Hematopoietic multipotent progenitor cell treated with erythropoietin and hydrocortisone succinate and interleukin-3 and kit ligand, for 17 days (in vitro differentiated cells): ENCODE results near the gene COL25A1.
"Not testable (repeated sequence)": the region's sequence is repeated elsewhere in the genome, so short reads cannot be mapped to it uniquely, and the experiment has no call there.

ENCODE experiments used
- DNase-seq: peaks from one replicate; pipeline ENCODE4 v3.0.0-alpha.2; 2015; ENCODE audit warnings: low spot score

Gene COL25A1

GRCh38 chr4:109166586-109166985, 135.9 kb downstream of the COL25A1 start:
- DNase-seq = no peak

DNA sequence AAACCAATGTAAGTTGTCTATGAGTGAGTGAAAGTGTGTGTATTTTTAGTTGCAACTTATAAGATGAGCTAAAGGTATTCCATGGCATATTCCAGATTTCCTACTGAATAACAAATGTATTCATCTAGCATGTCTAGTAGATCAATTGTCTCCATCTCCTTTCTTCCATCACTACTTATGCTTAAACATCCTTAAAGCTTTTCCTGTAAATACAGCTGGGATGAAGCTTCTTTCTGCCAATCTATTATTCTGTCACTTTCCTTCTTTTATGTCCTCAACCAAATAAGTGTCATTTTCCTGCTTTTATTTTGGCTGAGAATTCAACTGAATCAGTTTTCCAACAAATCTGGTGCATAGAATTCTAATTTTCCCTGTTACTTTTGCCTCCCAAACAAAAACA, 136.3 kb downstream of the COL25A1 start:
- DNase-seq = no peak

GRCh38 chr4:109164011-109164410, 138.4 kb downstream of the COL25A1 start:
- DNase-seq = no peak

DNA sequence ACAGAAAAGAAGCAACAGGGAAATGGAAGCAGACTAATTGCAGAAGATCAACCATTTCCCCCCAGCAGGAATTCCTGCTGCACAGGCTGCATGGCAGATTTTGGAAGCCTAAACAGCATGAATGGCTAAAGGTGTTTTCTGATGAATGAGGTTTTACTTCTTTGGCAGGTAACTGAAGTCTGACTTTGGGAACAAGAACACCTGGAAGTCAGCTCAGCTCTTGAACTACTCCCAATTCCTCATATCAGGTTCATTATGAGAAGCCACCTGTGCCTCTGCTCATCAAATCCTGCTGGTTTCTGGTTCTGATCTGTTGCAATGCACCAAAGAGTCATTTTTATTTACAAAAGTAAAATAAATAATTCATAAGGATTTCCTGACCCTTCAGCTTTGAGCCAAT, 139.0 kb downstream of the COL25A1 start:
- DNase-seq = no peak

DNA sequence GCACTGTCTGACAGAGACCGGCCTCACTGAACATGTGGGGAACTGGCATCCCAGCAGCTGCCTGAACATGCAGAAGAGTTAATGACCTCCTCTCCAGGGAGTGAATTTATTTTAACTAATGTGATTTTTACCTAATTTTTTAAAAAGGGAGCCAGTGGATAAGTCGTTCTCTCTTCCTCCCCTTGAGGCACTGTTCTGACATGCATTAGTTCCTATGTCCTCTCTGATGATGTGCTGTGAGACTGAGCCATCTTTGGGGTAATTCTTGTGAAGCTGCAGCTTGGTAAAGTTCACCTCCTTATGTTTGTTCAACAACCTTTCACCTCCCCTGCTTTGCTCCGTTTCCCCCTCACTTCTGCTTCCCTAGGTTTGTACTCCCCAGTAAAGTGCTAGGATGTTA, 139.7 kb downstream of the COL25A1 start:
- no peak for DNase-seq

DNA sequence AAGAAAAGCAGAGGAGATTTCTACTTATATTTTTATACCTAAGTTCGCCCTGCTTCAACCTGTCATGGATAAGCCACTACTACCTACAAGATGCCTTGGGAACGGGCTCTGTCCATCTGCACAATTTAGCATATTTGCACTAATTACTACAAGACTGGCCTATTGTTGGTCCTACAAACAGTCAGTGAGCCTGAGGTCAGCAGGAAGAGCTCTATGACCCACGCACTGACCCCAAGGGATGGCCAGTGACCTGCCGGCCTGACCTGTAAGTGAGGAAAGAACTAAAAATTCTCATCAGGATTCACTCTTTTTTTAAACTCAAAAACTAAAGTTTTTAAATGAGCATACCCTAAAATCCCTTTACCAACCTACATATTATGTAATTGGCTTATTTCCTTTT, 142.0 kb downstream of the COL25A1 start:
- no peak for DNase-seq

- no peak for DNase-seq
Observed at GRCh38 chr4:109157696-109158095, 144.8 kb downstream of the COL25A1 start.

DNA sequence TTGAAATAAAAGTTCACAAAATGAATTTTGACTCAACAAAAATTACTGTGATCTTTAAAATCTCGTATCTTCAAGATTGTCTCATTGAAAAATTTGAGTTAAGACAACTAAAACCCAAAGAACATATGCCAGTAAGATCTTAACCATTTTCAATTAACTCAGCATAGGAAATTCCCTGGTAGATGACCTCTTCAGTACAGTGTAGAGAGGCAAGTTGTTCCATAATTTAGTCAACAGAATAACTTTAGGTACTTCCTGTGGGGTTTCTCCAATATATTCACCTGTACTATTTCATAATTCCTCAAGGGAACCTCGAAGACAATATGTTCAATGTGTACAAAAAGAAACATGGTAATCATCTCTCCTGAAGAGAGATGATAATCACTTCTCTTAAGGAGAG, 145.3 kb downstream of the COL25A1 start:
- DNase-seq = no peak

- no peak for DNase-seq
Observed at GRCh38 chr4:109156356-109156755, 146.1 kb downstream of the COL25A1 start.

- no peak for DNase-seq
Observed at GRCh38 chr4:109155682-109156283, 146.7 kb downstream of the COL25A1 start.

DNA sequence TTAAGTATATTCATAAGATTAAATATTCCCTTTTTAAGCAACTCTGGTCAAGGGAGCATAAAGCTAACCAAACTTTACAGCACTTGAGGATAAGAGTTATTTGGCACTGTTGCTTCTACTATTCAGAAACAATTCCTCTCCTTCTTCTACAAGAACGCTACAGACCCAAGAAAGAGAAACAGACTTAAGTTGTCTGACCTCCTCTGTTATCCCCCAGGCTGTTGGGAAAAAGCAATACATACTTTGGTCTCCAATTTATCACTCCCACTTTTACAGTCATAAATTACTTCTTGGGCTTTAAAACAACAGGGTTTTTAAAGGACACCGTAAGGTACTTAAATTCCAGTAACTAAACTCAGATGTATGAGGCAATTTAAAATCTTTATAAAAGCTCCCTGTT, 147.4 kb downstream of the COL25A1 start:
- no peak for DNase-seq

GRCh38 chr4:109154424-109154823, 148.0 kb downstream of the COL25A1 start:
- DNase-seq = no peak

DNA sequence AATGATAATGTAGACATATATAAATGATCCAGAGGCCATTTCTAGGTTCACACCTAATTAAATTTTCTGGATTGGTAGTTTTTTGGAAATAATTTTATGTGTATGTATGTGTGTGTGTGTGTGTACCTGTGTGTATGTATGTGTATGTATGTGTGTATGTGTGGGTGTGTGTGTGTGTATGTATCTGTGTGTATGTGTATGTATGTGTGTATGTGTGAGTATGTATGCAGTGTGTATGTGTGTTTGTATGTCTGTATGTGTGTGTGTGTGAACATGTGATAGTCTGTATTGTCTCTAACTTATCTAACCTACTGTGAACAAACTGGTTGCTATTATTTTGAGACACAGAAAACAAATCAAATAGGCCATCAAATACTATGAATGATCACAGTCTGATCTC, 152.6 kb downstream of the COL25A1 start:
- no peak for DNase-seq

- DNase-seq = no peak
Observed at GRCh38 chr4:109148577-109149075, 153.8 kb downstream of the COL25A1 start.

GRCh38 chr4:109147135-109147534, 155.3 kb downstream of the COL25A1 start:
- no peak for DNase-seq

DNA sequence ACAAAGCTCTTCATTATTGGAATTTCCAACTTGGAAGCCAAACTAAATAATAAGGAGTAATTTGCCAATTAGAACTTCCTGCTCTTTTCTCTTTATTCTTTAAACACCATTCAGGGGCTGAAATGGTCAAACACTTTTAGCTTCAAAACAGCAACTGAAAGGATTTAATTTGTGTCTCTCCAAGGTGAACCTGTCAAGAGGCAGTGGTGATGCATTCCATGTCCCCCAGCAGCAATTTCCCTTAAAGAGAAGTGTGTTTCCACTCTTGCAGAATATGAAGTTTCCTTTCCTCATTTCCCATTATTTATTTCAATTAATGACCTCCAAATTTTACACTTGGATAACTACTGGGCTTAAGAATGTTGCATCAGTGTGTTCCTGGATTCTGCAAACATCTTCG, 156.0 kb downstream of the COL25A1 start:
- DNase-seq = no peak

DNA sequence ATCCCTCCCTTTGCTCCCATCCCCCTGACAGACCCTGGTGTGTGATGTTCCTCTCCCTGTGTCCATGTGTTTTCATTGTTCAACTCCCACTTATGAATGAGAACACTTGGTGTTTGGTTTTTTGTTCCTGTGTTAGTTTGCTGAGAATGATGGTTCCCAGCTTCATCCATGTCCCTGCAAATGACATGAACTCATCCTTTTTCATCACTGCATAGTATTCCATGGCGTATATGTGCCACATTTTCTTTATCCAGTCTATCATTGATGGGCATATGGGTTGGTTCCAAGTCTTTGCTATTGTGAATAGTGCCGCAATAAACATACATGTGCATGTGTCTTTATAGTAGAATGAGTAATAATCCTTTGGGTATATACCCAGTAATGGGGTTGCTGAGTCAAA, 164.3 kb downstream of the COL25A1 start:
- not testable (repeated sequence) for DNase-seq

- DNase-seq = no peak
Observed at GRCh38 chr4:109134921-109135320, 167.5 kb downstream of the COL25A1 start.

DNA sequence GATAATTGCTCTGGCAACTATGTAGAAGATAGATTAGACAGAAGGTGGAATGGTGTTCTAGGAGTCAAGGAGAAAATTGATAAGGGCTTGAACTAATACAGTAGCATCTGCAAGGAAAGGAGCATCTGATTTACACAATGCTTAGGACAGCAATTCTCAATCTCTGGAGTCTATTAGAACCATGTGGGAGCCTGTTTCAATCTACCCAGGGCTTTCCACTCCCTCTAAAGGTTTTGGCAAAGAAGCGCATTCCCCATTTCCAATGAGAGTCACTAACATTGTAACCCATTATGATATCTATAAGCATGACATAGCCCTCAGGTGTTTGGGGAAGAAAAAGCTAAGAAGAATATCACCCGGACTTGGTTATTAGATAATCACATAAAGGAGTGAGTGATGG, 168.2 kb downstream of the COL25A1 start:
- no peak for DNase-seq

DNA sequence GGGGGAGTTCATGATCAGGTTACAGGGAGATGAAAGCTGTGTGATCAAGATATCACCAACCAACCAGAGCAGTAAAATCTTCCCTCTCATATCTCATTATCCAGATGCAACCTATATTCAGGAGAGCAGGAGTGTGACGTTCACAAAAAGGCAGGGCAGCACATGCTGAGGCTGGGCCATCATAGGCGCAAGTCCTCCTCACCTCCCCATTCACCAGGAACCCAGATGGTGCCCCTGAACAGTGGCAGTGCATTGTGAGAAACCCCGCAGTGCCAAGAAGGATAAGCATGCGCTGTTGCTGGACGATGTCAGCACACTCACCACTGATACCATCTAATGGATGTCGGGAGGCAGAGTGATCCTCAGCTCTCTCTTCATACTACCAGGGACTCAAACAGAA, 170.9 kb downstream of the COL25A1 start:
- DNase-seq = no peak

DNA sequence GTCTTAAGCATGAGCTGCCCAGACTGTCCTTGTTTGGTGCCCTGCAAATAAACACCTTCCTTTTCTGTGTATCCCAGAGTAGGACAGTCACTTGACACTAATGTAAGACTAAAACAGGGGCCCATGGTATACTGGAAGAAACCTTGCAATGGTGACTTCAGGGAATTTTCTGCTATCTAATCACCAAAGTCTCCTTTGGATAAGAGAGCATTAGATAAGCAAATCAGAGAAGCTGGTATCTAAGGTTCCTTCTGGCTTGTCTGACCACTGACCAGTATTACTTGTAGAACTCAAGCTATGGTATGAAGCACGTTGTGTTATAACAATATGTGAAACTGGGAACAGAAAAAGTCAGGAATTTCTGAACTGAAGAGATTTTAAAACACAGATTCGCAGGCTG, 173.9 kb downstream of the COL25A1 start:
- no peak for DNase-seq

- no peak for DNase-seq
Observed at GRCh38 chr4:109127866-109128265, 174.6 kb downstream of the COL25A1 start.

GRCh38 chr4:109126856-109127255, 175.6 kb downstream of the COL25A1 start:
- no peak for DNase-seq

- no peak for DNase-seq
Observed at GRCh38 chr4:109125084-109125483, 177.4 kb downstream of the COL25A1 start.

DNA sequence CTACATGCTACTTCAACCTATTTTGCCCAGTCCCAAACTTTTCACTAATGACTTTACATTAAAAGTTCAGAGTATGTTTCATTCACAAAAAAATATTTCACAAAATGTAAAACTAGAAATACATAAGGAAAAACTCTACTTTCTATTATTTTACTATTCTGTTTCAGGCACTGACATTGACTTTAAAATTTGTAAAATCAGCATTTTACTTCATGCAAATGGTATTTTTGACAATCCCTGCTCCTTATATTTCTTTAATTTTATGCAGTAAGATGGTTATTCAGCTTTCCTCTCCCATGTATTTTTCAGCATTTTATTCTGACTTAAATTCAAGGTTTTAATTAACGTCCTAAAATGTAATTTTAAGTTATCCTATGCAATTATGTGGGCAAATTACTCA, 178.5 kb downstream of the COL25A1 start:
- DNase-seq = no peak
